AG09309 (cell line): ENCODE results near the gene STAM.

ENCODE experiments used
- DNase-seq: peaks from one replicate; pipeline ENCODE4 v3.0.0-alpha.2; 2010; ENCODE audit warnings: low read depth
- H3K4me3 ChIP-seq: 2 replicates; pipeline ENCODE4 v1.5.1; 2011; ENCODE audit warnings: mild to moderate bottlenecking, low read depth, low read length, moderate library complexity; ENCODE audit not compliant: control insufficient read depth
- CTCF ChIP-seq: IDR thresholded peaks from 2 replicates; pipeline ENCODE4 v1.5.1; 2011; ENCODE audit warnings: mild to moderate bottlenecking, low read depth, low read length, inconsistent platforms; ENCODE audit not compliant: insufficient read depth, control insufficient read depth; ENCODE audit errors: missing control alignments

Gene STAM

GRCh38 chr10:17651896-17652295 lies 7.9 kb downstream of the STAM start:
- no peak for DNase-seq
- TF ChIP-seq CTCF, result no peak

GRCh38 chr10:17652585-17652984 lies 8.6 kb downstream of the STAM start:
- DNase-seq, result no peak
- no peak overlapping the region for H3K4me3 ChIP-seq
- no peak for TF ChIP-seq CTCF

More at GRCh38 chr10:17651896-17652295, 7.9 kb downstream of the STAM start:
- no peak overlapping the region for H3K4me3 ChIP-seq

- TF ChIP-seq CTCF, result no peak
- DNase-seq, result no peak
- no peak overlapping the region for H3K4me3 ChIP-seq
These were observed 11.1 kb downstream of the STAM start for GRCh38 chr10:17655009-17655408.

- TF ChIP-seq CTCF, result no peak
- DNase-seq, result no peak
- H3K4me3 ChIP-seq, result no peak overlapping the region
These were observed 11.7 kb downstream of the STAM start for GRCh38 chr10:17655567-17656146.

- no peak for DNase-seq
- H3K4me3 ChIP-seq, result no peak overlapping the region
- no peak for TF ChIP-seq CTCF
These were observed 13.2 kb downstream of the STAM start for GRCh38 chr10:17657103-17657500.

GRCh38 chr10:17659365-17659764 lies 15.4 kb downstream of the STAM start:
- no peak for TF ChIP-seq CTCF
- no peak overlapping the region for H3K4me3 ChIP-seq
- no peak for DNase-seq

GRCh38 chr10:17660921-17661320 lies 17.0 kb downstream of the STAM start:
- no peak for TF ChIP-seq CTCF
- H3K4me3 ChIP-seq, result no peak overlapping the region
- DNase-seq, result no peak
